ENCODE measurements around the gene LRP10. TPM values are rescaled to one million over a fixed set of nuclear protein-coding genes. Genes with fewer than 3 reads are reported as not detected.

LRP10 gene
- polyA plus RNA-seq, 2 of the 4 experiments (the other 2 are of a cell fraction), result 57.2 to 74.3 TPM

GRCh38 chr14:22905627-22906026, 34.1 kb downstream of the LRP10 start:
- Histone ChIP-seq H3K27ac (no peak overlapping the region), H3K4me3 (no peak overlapping the region), H3K4me1 (no peaks in the 10 kb centered on the region), H3K4me2 (no peak overlapping the region), H3K9me3 (no peaks in the 10 kb centered on the region)
- FAIRE-seq (no peak), DNase-seq (ENCODE audit: low read depth in 1 of 2, low spot score in 1 of 2) (no peak), ATAC-seq (no peak)
- CTCF ChIA-PET, result interaction anchor here (1.0 to 1.4 kb wide), 4 partner anchors 10 to 83 kb away, joined by 3 to 5 read pairs (median 4); no protein-coding TSS in a partner anchor
- WGBS (ENCODE audit: missing lambda C conversion rate), result 95% methylated on average over 4 of the region's 4 CpGs
- TF ChIP-seq CTCF (IDR thresholded peaks at IDR 0.05) (no peak), HDAC2 (IDR thresholded peaks at IDR 0.05) (no peak), KDM5A (IDR thresholded peaks at IDR 0.05) (no peak), GATA3 (IDR thresholded peaks at IDR 0.05; ENCODE audit: borderline replicate concordance) (no peak), TP53 (CRISPR knock-in tag; IDR thresholded peaks at IDR 0.05) (no peak), RNF2 (IDR thresholded peaks at IDR 0.05; ENCODE audit: borderline replicate concordance, low read depth) (no peak), MAFK (IDR thresholded peaks at IDR 0.05; ENCODE audit: partially characterized antibody) (no peak)
- POLR2A ChIA-PET, result interaction anchor here (0.6 to 1.1 kb wide), 2 partner anchors 13 to 193 kb away, joined by 3 to 6 read pairs; partner anchors contain the start of gene RBM23

GRCh38 chr14:22906073-22906472, 34.5 kb downstream of the LRP10 start:
- no peak overlapping the region for H3K4me3 ChIP-seq
- WGBS (ENCODE audit: missing lambda C conversion rate), result 94% methylated on average over 20 of the region's 20 CpGs
- DNase-seq (ENCODE audit: low read depth in 1 of 2, low spot score in 1 of 2), result no peak
- ChIA-PET CTCF (interaction anchor here (1.0 to 1.4 kb wide), 2 partner anchors 9 to 83 kb away, joined by 4 to 5 read pairs; no protein-coding TSS in a partner anchor), POLR2A (no interaction called here)
- no peak for ATAC-seq
- H3K4me2 ChIP-seq, result no peak overlapping the region
- no peaks in the 10 kb centered on the region for H3K4me1 ChIP-seq
- H3K27ac ChIP-seq, result no peak overlapping the region
- TF ChIP-seq NPAS2 (CRISPR knock-in tag; IDR thresholded peaks at IDR 0.05; ENCODE audit: borderline replicate concordance), result no peak
- no peak for TF ChIP-seq ZSCAN20 (CRISPR knock-in tag; IDR thresholded peaks at IDR 0.05)
- TF ChIP-seq CEBPB (IDR thresholded peaks at IDR 0.05), result no peak
- no peak for TF ChIP-seq RARB (CRISPR knock-in tag; IDR thresholded peaks at IDR 0.05)
- TF ChIP-seq REST (IDR thresholded peaks at IDR 0.05), result no peak
- TF ChIP-seq RCOR1 (IDR thresholded peaks at IDR 0.05; ENCODE audit: low read depth, low read length), result no peak
- TF ChIP-seq MAFK (IDR thresholded peaks at IDR 0.05; ENCODE audit: partially characterized antibody), result no peak
- no peak for TF ChIP-seq HMGXB4 (CRISPR knock-in tag; IDR thresholded peaks at IDR 0.05; ENCODE audit: borderline replicate concordance)
- no peak for TF ChIP-seq SREBF2 (IDR thresholded peaks at IDR 0.05)
- TF ChIP-seq NFE2L2 (conservative IDR thresholded peaks at IDR 0.05; ENCODE audit: low read length), result no peak
- no peak for TF ChIP-seq ELK1 (IDR thresholded peaks at IDR 0.05; ENCODE audit: low read depth, low read length)
- no peak for TF ChIP-seq SMC3 (IDR thresholded peaks at IDR 0.05)
- TF ChIP-seq MYC (IDR thresholded peaks at IDR 0.05; ENCODE audit: borderline replicate concordance, low read length), result no peak
- no peak for TF ChIP-seq MAX (IDR thresholded peaks at IDR 0.05)
- no peak for TF ChIP-seq HEYL (CRISPR knock-in tag; IDR thresholded peaks at IDR 0.05)
- TF ChIP-seq BCL3 (IDR thresholded peaks at IDR 0.05), result no peak
- TF ChIP-seq KDM5A (IDR thresholded peaks at IDR 0.05), result no peak
- TF ChIP-seq RAD21 (conservative IDR thresholded peaks at IDR 0.05 in 1 of 2, IDR thresholded peaks at IDR 0.05 in 1 of 2), result no peak
- no peak for TF ChIP-seq CHD4 (IDR thresholded peaks at IDR 0.05; ENCODE audit: borderline replicate concordance)
- TF ChIP-seq ZNF302 (CRISPR knock-in tag; IDR thresholded peaks at IDR 0.05), result no peak
- H3K9me3 ChIP-seq, result no peaks in the 10 kb centered on the region
- FAIRE-seq, result no peak

Data from A549 (cell line).